B cell (primary cell): ENCODE data around the gene ARFGAP2. TPM values are rescaled to one million over a fixed set of nuclear protein-coding genes. Genes with fewer than 3 reads are reported as not detected.

Experiments used
- ATAC-seq: fragments of 200-7000 bp; cut with Tn5 transposase; one replicate; pipeline ENCODE4 v1.10.0; 2021; ENCODE audit warnings: low read depth, mild to moderate bottlenecking, moderate number of reproducible peaks, moderate library complexity
- CTCF ChIA-PET: fragments of 350-600 bp; sonication (Branson Sonifier 250); formaldehyde crosslinking; loops from one replicate; lab custom pipeline; 2021; ENCODE audit warnings: antibody characterized with exemption, inconsistent platforms; lab: Charles Lee
- POLR2A ChIA-PET: fragments of 350-600 bp; sonication (Branson Sonifier 250); formaldehyde crosslinking; loops from one replicate; lab custom pipeline; 2021; ENCODE audit warnings: antibody characterized with exemption; lab: Charles Lee
- DNase-seq: peaks from one replicate; pipeline ENCODE4 v3.0.0; 2013
- H2AFZ ChIP-seq: 2 replicates; pipeline ENCODE4 v1.6.1; 2012; ENCODE audit warnings: mild to moderate bottlenecking, low read depth, low read length; ENCODE audit not compliant: insufficient read depth, poor library complexity, severe bottlenecking
- H3K27ac ChIP-seq, 2 donors: 1 replicate in 1 of 2; 2 replicates in 1 of 2; pipeline ENCODE4 v1.5.1; 2012 to 2013; ENCODE audit warnings: low read length in 2 of 2, mild to moderate bottlenecking in 2 of 2, moderate library complexity in 1 of 2
- H3K27me3 ChIP-seq, 4 experiments: fragments of 200-600 bp in 1 of 4; sonication (generic) in 1 of 4; replicated peaks in 1 of 4; 1 replicate in 2 of 4; 2 replicates in 2 of 4; pipeline versions ENCODE4 v1.6.1 to v1.7.0; 2013 to 2016; ENCODE audit warnings: low read length in 3 of 4, mild to moderate bottlenecking in 2 of 4, mixed read lengths in 1 of 4, moderate library complexity in 1 of 4; ENCODE audit not compliant: insufficient read depth in 4 of 4, control insufficient read depth in 3 of 4; ENCODE audit errors: control extremely low read depth in 1 of 4
- H3K36me3 ChIP-seq, 2 experiments: replicated peaks in 1 of 2; 1 replicate in 1 of 2; 2 replicates in 1 of 2; pipeline versions ENCODE4 v1.6.1 to v1.7.1; 2013; ENCODE audit warnings: low read length in 1 of 2; ENCODE audit not compliant: insufficient read depth in 2 of 2, control insufficient read depth in 1 of 2; ENCODE audit errors: control extremely low read depth in 1 of 2, extremely low read depth in 1 of 2
- H3K4me1 ChIP-seq, 2 donors: fragments of 200-600 bp in 1 of 2; sonication (generic) in 1 of 2; 1 replicate in 1 of 2; 2 replicates in 1 of 2; pipeline versions ENCODE4 v1.5.1 to v1.6.1; 2013 to 2017; ENCODE audit warnings: low read length in 2 of 2; ENCODE audit not compliant: control insufficient read depth in 2 of 2, insufficient read depth in 2 of 2
- H3K4me2 ChIP-seq: replicated peaks from 2 replicates; pipeline ENCODE3; 2012; ENCODE audit warnings: mild to moderate bottlenecking, low read depth, low read length; ENCODE audit not compliant: poor library complexity, severe bottlenecking
- H3K4me3 ChIP-seq, 5 experiments: fragments of 200-600 bp in 1 of 5; sonication (generic) in 1 of 5; 1 replicate in 3 of 5; 2 replicates in 2 of 5; pipeline versions ENCODE4 v1.5.1 to v1.7.0; 2011 to 2016; ENCODE audit warnings: low read length in 4 of 5, mild to moderate bottlenecking in 4 of 5, low read depth in 2 of 5, control low read depth in 1 of 5, moderate library complexity in 1 of 5; ENCODE audit not compliant: insufficient read depth in 1 of 5; ENCODE audit errors: control extremely low read depth in 1 of 5, extremely low read depth in 1 of 5
- H3K79me2 ChIP-seq: fragments of 200-600 bp; sonication (generic); one replicate; pipeline ENCODE4 v1.6.0; 2016; ENCODE audit warnings: low read length; ENCODE audit not compliant: control insufficient read depth, insufficient read depth
- H3K9ac ChIP-seq: fragments of 200-600 bp; sonication (generic); 2 replicates; pipeline ENCODE4 v1.6.1; 2017; ENCODE audit warnings: mild to moderate bottlenecking, low read length, moderate library complexity
- H3K9me3 ChIP-seq, 3 donors: one replicate each; pipeline versions ENCODE4 v1.6.1 to v1.7.1; 2013; ENCODE audit warnings: low read length in 2 of 3; ENCODE audit not compliant: control insufficient read depth in 2 of 3, insufficient read depth in 1 of 3; ENCODE audit errors: control extremely low read depth in 1 of 3
- H4K20me1 ChIP-seq: 2 replicates; pipeline ENCODE4 v1.6.0; 2012; ENCODE audit warnings: mild to moderate bottlenecking, low read length; ENCODE audit not compliant: insufficient read depth, control insufficient read depth, poor library complexity, severe bottlenecking
- H3K27ac Mint-ChIP-seq: one replicate; pipeline ENCODE4 v1.8.0; 2021; ENCODE audit warnings: mixed read lengths
- H3K27me3 Mint-ChIP-seq: one replicate; pipeline ENCODE4 v1.8.0; 2021; ENCODE audit warnings: mixed read lengths
- H3K4me1 Mint-ChIP-seq: one replicate; pipeline ENCODE4 v1.8.0; 2021; ENCODE audit warnings: mixed read lengths
- H3K4me3 Mint-ChIP-seq: one replicate; pipeline ENCODE4 v1.8.0; 2021; ENCODE audit warnings: mixed read lengths
- H3K9me3 Mint-ChIP-seq: one replicate; pipeline ENCODE4 v1.8.0; 2022; ENCODE audit warnings: mixed read lengths; ENCODE audit not compliant: insufficient read depth
- EZH2 ChIP-seq: IDR thresholded peaks from 2 replicates; pipeline ENCODE4 v1.6.1; 2012; ENCODE audit warnings: borderline replicate concordance, low read depth, mild to moderate bottlenecking, moderate library complexity, low read length; ENCODE audit not compliant: insufficient read depth, poor library complexity, severe bottlenecking
- WGBS: methylation state at CpG from one replicate; pipeline ENCODE4 v1.1.5; 2013; ENCODE audit warnings: missing lambda C conversion rate; ENCODE audit not compliant: insufficient coverage; 5-methylcytosine and 5-hydroxymethylcytosine counted together
- intact Hi-C: fragments of 100-400 bp; cut with micrococcal nuclease; formaldehyde crosslinking; loops from one replicate; pipeline ENCODE4 v1.10.0; 2022
- polyA plus RNA-seq: library from polyadenylated mRNA; depleted of rRNA; stranded (reverse); fragments of >200 nt; gene quantifications from 2 replicates; pipeline ENCODE4 v1.2.3, GENCODE V29; 2012
- total RNA-seq, 2 donors: library from RNA; stranded (reverse); fragments of 120-200 nt in 1 of 2; gene quantifications; 1 replicate in 1 of 2; 2 replicates in 1 of 2; pipeline versions ENCODE4 v1.2.3 to v1.2.4, GENCODE V29; 2013 to 2022
- TF ChIP-seq, protein P1 (sequence below): fragments of 200-600 bp; IDR thresholded peaks from one replicate; pipeline ENCODE4 v1.8.0; 2022; ENCODE audit warnings: antibody characterized with exemption, mild to moderate bottlenecking

Gene ARFGAP2
- total and polyA plus RNA-seq, 2 donors (not counting 1 experiment from before 2014, with no cell fraction given), result 141 to 200 TPM

- peaks cover 85% of the 10 kb centered on the region for H4K20me1 ChIP-seq
- no peak overlapping the region for H2AFZ ChIP-seq
- H3K27ac Mint-ChIP-seq, result no peak overlapping the region
- H3K9me3 ChIP-seq, result no peaks in the 10 kb centered on the region
- CTCF ChIA-PET, result interaction anchor here (1.2 to 2.2 kb wide), 2 partner anchors 9 to 10 kb away, joined by 3 to 7 read pairs; no protein-coding TSS in a partner anchor
- intact Hi-C loops, result no loop called here
- TF ChIP-seq EZH2, result no peak
- TF ChIP-seq, protein P1, sequence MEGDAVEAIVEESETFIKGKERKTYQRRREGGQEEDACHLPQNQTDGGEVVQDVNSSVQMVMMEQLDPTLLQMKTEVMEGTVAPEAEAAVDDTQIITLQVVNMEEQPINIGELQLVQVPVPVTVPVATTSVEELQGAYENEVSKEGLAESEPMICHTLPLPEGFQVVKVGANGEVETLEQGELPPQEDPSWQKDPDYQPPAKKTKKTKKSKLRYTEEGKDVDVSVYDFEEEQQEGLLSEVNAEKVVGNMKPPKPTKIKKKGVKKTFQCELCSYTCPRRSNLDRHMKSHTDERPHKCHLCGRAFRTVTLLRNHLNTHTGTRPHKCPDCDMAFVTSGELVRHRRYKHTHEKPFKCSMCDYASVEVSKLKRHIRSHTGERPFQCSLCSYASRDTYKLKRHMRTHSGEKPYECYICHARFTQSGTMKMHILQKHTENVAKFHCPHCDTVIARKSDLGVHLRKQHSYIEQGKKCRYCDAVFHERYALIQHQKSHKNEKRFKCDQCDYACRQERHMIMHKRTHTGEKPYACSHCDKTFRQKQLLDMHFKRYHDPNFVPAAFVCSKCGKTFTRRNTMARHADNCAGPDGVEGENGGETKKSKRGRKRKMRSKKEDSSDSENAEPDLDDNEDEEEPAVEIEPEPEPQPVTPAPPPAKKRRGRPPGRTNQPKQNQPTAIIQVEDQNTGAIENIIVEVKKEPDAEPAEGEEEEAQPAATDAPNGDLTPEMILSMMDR, result no peak
- no peaks in the 10 kb centered on the region for H3K27me3 ChIP-seq
- 78% methylated on average over 6 of the region's 8 CpGs for WGBS
- no peak overlapping the region for H3K4me3 Mint-ChIP-seq
- H3K4me3 ChIP-seq, result no peak overlapping the region
- no peaks in the 10 kb centered on the region for H3K9me3 Mint-ChIP-seq
- H3K4me1 ChIP-seq, result peaks cover 9 to 17% of the 10 kb centered on the region in 2 donors
- DNase-seq (no peak), ATAC-seq (no peak)
- no peak overlapping the region for H3K27ac ChIP-seq
- peaks cover 20% of the 10 kb centered on the region for H3K4me1 Mint-ChIP-seq
- H3K9ac ChIP-seq, result no peak overlapping the region
- POLR2A ChIA-PET, result interaction anchor here (0.7 kb wide), 1 partner anchor 322 kb away, joined by 3 read pairs; no protein-coding TSS in a partner anchor
- peaks cover 91% of the 10 kb centered on the region for H3K79me2 ChIP-seq
- H3K4me2 ChIP-seq, result no peak overlapping the region
- no peaks in the 10 kb centered on the region for H3K27me3 Mint-ChIP-seq
- H3K36me3 ChIP-seq, result peaks cover 0 to 77% of the 10 kb centered on the region in 2 experiments
Measured at GRCh38 chr11:47171856-47172255, 4.8 kb downstream of the ARFGAP2 start.

DNA sequence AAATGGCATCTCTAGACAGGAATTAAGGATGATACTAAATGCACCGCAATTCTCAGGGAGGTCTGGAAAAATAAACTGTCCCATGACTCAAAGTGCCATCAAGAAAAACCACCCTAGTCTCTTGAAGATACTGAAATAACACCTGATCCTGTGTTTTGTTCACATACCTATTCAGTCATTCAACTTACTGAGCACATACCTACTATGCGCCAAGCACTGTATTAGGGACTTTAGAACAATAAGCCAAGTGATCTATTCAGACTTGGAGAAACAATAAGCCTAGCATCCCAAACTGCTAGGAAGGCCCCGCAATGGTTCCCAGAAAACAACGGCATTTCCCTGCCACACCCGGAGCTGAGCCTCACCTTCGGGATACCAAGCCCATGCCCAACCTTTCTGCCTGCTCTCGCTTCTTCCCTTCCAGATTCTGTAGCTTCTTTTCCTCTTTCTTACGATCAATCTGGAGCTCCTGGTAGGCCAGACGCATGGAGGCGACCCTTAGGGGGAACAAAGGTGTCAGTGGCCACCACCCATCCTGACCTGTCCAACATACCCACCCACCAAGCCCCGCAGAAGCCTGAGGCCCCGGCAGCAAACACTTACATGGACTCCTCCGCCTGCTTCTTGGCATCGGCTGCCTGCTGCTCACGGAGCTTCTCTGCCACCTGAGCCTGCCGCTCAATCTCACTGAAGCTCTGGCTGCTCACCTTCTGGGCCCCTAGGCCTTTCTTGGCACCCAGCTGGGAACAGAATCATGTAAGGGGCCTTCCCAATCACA, 5.4 kb downstream of the ARFGAP2 start:
- ChIA-PET CTCF (interaction anchor here (0.6 to 2.2 kb wide), 3 partner anchors 10 to 92 kb away, joined by 3 to 7 read pairs (median 4); no protein-coding TSS in a partner anchor), POLR2A (interaction anchor here (0.7 kb wide), 1 partner anchor 322 kb away, joined by 3 read pairs; no protein-coding TSS in a partner anchor)
- H3K9me3 Mint-ChIP-seq, result no peaks in the 10 kb centered on the region
- no peak overlapping the region for H3K4me2 ChIP-seq
- H3K4me3 ChIP-seq, result no peak overlapping the region
- no peak overlapping the region for H2AFZ ChIP-seq
- H3K4me3 Mint-ChIP-seq, result no peak overlapping the region
- H3K9me3 ChIP-seq, result no peaks in the 10 kb centered on the region
- H3K27ac ChIP-seq, result no peak overlapping the region
- no peaks in the 10 kb centered on the region for H3K27me3 ChIP-seq
- H3K4me1 ChIP-seq, result peaks cover 9 to 16% of the 10 kb centered on the region in 2 donors
- TF ChIP-seq, protein P1, result no peak
- no peak for TF ChIP-seq EZH2
- H3K4me1 Mint-ChIP-seq, result peaks cover 18% of the 10 kb centered on the region
- ATAC-seq, result no peak
- H3K27ac Mint-ChIP-seq, result no peak overlapping the region
- H3K27me3 Mint-ChIP-seq, result no peaks in the 10 kb centered on the region
- intact Hi-C loops, result no loop called here
- peaks cover 92% of the 10 kb centered on the region for H3K79me2 ChIP-seq
- H3K9ac ChIP-seq, result no peak overlapping the region
- peaks cover 0 to 83% of the 10 kb centered on the region in 2 experiments for H3K36me3 ChIP-seq
- H4K20me1 ChIP-seq, result peaks cover 91% of the 10 kb centered on the region
- no peak for DNase-seq
- WGBS, result over 99% methylated on average over 15 of the region's 16 CpGs
